ENCODE data around the gene FBXW7. TPM values are rescaled to one million over a fixed set of nuclear protein-coding genes. Genes with fewer than 3 reads are reported as not detected.

Gene FBXW7, protein sequence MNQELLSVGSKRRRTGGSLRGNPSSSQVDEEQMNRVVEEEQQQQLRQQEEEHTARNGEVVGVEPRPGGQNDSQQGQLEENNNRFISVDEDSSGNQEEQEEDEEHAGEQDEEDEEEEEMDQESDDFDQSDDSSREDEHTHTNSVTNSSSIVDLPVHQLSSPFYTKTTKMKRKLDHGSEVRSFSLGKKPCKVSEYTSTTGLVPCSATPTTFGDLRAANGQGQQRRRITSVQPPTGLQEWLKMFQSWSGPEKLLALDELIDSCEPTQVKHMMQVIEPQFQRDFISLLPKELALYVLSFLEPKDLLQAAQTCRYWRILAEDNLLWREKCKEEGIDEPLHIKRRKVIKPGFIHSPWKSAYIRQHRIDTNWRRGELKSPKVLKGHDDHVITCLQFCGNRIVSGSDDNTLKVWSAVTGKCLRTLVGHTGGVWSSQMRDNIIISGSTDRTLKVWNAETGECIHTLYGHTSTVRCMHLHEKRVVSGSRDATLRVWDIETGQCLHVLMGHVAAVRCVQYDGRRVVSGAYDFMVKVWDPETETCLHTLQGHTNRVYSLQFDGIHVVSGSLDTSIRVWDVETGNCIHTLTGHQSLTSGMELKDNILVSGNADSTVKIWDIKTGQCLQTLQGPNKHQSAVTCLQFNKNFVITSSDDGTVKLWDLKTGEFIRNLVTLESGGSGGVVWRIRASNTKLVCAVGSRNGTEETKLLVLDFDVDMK
- 16.9 TPM for polyA plus RNA-seq (2012; ENCODE audit: insufficient read depth, insufficient read length, low read depth)

DNA sequence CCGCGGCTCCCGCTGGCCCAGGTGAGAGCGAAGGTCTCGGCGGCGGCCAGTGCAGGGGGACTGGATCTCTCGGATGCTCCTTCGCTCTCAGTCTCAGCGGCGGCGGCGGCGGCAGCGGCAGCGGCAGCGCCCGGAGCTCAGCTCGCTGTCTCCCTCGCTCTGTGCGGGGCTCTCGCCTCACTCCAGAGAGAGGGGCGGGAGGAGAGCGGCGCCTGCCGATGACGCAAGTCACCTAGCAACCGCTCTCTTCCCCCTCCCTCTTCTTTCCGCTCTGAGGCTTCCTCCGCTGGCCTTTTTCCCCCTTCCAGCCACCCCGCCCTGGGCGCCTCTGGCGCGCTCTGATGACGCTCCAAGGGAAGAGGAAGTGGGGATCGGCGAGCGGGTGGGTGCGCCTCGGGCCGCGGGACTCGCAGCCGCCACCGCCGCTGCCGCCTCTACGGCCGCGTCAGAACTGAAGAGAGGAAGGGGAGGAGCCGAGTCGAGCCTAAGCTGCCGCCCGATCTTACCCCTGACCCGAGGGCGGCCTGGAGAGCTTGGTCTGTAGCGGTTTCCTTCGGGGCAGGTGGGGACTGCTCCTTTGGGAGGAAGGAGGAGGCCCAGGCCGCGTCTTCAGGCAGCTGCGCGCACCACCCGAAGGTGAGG lies at the start of gene FBXW7:
Gene FBXW7, minus strand, starts transcription at position 190 of the 642 bp plus-strand sequence. CDS start 124,289 bp downstream, outside the sequence.
- H3K4me1 ChIP-seq, result peaks cover 3% of the 10 kb centered on the region; the same call in 1 of the 2 replicates
- no peaks in the 10 kb centered on the region for H3K9me3 ChIP-seq
- H3K4me3 ChIP-seq (ENCODE audit: low read depth, low read length), result peak within 1 kb of the TSS; percentile 98
- H3K36me3 ChIP-seq, result no peaks in the 10 kb centered on the region
- H3K27me3 ChIP-seq, result no peaks in the 10 kb centered on the region
- TF ChIP-seq, protein P1, sequence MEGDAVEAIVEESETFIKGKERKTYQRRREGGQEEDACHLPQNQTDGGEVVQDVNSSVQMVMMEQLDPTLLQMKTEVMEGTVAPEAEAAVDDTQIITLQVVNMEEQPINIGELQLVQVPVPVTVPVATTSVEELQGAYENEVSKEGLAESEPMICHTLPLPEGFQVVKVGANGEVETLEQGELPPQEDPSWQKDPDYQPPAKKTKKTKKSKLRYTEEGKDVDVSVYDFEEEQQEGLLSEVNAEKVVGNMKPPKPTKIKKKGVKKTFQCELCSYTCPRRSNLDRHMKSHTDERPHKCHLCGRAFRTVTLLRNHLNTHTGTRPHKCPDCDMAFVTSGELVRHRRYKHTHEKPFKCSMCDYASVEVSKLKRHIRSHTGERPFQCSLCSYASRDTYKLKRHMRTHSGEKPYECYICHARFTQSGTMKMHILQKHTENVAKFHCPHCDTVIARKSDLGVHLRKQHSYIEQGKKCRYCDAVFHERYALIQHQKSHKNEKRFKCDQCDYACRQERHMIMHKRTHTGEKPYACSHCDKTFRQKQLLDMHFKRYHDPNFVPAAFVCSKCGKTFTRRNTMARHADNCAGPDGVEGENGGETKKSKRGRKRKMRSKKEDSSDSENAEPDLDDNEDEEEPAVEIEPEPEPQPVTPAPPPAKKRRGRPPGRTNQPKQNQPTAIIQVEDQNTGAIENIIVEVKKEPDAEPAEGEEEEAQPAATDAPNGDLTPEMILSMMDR (IDR thresholded peaks at IDR 0.05; ENCODE audit: low read depth, low read length), result no peak
- peak; percentile 99 for DNase-seq

DNA sequence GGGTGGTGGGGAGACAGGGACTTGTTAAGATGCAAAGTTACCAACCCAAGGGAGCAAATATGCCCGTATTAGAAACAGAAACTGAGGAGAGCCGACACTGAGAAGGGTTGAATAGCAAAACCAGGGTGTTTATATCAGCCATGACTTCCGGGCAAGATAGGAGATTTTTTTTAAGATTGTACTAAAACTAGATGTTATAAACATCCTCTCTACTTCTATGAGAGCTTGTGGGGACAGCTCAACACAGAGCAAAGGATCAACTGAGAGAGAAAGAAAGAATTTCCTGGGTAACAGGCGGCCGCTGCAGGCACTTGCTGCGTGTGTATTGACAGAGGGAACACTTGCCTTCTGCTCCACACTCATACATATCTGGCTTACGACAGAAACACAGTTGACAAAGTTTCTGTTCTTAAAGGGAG lies 49.1 kb upstream of the FBXW7 start:
- TF ChIP-seq, protein P1 (IDR thresholded peaks at IDR 0.05; ENCODE audit: low read depth, low read length), result no peak
- no peaks in the 10 kb centered on the region for H3K27me3 ChIP-seq
- no peaks in the 10 kb centered on the region for H3K36me3 ChIP-seq
- no peaks in the 10 kb centered on the region for H3K4me1 ChIP-seq
- no peak overlapping the region for H3K4me3 ChIP-seq (ENCODE audit: low read depth, low read length)
- no peaks in the 10 kb centered on the region for H3K9me3 ChIP-seq
- DNase-seq, result no peak

DNA sequence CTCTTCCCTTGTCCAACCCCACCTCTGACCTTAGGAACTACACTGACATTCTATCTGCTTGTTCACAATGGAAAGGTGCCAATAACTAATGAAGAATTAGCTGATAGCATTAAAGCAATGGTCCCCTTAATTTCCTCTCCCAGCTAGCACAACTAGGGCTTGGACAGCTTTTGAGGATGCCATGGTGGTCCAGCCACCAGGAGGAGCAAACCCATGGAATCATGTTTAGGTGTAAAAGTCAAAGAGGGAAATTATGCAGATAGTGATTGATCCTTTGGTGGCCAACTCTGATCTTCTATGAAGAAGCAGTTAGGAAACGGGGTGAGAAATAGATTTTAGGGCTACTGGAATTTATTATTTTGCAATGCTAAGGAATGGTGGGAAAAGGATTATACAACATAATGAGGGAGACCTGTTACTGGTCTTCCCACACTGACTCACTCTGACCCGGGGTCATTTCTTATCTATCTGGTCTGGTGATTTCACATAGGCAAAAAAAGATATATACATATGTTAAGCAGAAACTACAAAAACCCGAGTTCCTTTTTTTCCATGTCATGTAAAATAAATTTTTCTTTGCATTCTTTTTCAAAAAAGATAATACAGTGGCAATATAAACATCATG lies 45.8 kb upstream of the FBXW7 start:
- no peaks in the 10 kb centered on the region for H3K4me1 ChIP-seq
- TF ChIP-seq, protein P1 (IDR thresholded peaks at IDR 0.05; ENCODE audit: low read depth, low read length), result peak; percentile 41
- H3K4me3 ChIP-seq (ENCODE audit: low read depth, low read length), result no peak overlapping the region
- H3K9me3 ChIP-seq, result no peaks in the 10 kb centered on the region
- no peaks in the 10 kb centered on the region for H3K36me3 ChIP-seq
- no peaks in the 10 kb centered on the region for H3K27me3 ChIP-seq
- DNase-seq, result no peak

DNA sequence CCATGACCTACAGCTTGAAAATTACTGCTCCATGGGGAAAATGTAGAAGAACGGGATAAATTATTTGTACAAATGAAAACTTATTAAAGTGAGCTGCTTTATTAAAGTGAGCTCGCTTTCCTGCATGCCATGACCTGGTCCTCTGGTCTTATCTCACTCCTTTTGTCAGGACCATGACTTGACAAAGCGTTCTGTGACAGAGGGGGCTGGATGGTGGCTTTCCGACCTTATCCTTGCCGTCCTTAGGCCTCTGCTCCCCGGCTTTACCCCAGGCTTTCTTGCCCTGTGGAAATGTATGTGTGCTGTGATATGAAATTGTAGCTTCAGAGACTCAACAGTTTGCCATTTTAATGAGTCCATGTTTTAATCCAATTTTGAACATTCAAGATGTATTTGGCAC lies 44.0 kb upstream of the FBXW7 start:
- no peaks in the 10 kb centered on the region for H3K9me3 ChIP-seq
- H3K4me3 ChIP-seq (ENCODE audit: low read depth, low read length), result no peak overlapping the region
- H3K27me3 ChIP-seq, result no peaks in the 10 kb centered on the region
- DNase-seq, result no peak
- TF ChIP-seq, protein P1 (IDR thresholded peaks at IDR 0.05; ENCODE audit: low read depth, low read length), result no peak
- no peaks in the 10 kb centered on the region for H3K4me1 ChIP-seq
- H3K36me3 ChIP-seq, result no peaks in the 10 kb centered on the region

DNA sequence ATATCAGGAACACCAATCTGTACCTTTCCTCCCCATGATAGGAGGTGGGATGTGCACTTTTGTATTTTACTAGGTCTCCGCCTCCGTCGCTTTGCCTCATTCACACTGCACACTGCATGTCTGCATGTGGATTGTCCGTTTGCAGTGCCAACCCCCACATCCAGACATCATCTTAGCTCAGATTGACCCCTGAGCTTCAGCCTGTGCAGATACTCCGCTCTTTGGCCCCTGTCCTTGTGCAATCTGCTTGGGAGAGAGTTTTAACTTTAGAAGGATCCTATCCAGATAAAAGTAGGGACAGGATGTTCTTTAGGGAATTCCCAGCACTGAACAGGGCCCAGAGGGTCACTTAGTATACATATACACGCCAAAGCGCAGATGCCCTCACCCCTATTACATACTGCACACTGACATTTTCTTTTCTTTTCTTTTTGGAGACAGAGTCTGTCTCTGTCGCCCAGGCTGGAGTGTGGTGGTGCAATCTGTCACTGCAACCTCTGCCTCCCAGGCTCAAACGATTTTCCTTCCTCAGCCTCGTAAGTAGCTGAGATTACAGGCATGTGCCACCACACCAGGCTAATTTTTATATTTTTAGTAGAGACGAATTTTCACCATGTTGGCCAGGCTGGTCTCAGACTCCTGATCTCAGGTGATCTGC lies 43.3 kb upstream of the FBXW7 start:
- Histone ChIP-seq H3K27me3 (no peaks in the 10 kb centered on the region), H3K4me3 (ENCODE audit: low read depth, low read length) (no peak overlapping the region), H3K36me3 (no peaks in the 10 kb centered on the region), H3K9me3 (no peaks in the 10 kb centered on the region), H3K4me1 (no peaks in the 10 kb centered on the region)
- DNase-seq, result no peak
- TF ChIP-seq, protein P1 (IDR thresholded peaks at IDR 0.05; ENCODE audit: low read depth, low read length), result no peak

Measured in BE2C (cell line).